CD4-positive, alpha-beta T cell treated with Interferon alpha-2 for 1 hour (primary cell): Measurements from ENCODE around the gene FARSA.

ENCODE experiments used
- DNase-seq, 2 donors: peaks; one replicate each; pipeline ENCODE4 v3.0.0-alpha.2; 2020 to 2022

The FARSA gene

DNA sequence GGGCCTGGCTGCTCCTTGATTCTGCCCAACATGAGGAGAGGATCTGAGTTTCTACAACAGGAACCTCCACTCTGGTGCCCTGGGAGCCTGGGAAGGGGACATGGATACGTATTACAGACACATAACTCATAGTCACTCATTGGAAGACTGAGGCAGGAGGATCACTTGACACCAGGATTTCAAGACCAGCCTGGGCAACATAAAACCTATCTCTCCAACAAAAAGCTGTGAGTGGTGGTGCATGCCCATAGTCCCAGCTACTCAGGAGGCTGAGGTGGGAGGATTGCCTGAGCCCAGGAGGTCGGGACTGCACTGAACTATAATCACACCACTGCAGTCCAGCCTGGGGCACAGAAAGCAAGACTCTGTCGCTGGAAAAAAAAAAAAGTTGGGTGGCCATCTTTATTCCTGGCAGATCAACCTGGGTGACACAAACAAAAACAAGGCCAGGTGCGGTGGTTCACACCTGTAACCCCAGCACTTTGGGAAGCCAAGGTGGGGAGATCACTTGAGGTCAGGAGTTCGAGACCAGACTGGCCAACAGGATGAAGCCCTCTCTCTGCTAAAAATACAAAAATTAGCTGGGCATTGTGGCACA, 45.4 kb downstream of the FARSA start:
- no peak for DNase-seq

DNA sequence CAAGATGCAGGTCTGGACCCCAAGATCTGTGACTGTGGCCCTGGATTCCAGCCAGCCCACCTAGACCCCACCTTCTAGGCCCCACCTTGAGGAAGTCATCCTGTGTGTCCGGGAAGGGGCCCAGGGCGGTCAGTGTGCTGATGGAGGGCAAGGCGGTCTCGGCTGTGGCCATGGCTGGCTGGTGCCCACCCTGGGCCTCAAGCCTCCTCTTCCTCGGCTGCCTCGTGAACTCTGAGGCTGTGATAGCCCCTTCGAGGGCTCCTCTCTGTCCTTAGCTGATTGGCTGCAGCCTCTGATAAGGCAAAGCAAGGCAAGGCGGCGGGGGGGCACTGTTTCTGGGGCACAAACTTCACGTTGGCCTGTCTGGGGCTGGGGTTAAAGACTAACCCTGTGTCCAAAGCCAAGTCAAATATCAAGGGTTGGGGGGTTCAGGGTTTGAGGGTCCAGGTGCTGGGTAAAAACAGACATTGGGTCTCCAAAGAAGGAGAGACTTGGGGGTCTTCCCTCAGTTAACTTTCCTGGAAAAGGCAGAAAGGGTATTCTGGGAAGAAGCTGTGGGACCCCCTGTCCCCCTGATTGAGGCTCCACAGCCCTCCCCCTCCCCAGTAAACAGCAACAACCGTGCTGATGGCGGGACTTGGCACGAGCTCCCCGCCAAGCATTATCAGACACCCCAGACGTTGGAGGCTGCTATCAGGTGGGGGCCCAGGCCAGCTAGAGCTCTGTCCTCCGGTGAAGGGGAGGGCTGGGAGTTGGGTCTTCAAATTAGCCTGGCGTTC, 46.4 kb downstream of the FARSA start, which contains the start of gene KLF1:
Gene KLF1, minus strand, starts transcription at position 233 of the 779 bp plus-strand sequence. Its CDS starts 61 bp downstream, at position 172.
- DNase-seq = no peak

- no peak for DNase-seq
These were observed 46.9 kb downstream of the FARSA start for GRCh38 chr19:12886651-12886968.

GRCh38 chr19:12885749-12886650, 47.5 kb downstream of the FARSA start:
- DNase-seq = no peak

DNA sequence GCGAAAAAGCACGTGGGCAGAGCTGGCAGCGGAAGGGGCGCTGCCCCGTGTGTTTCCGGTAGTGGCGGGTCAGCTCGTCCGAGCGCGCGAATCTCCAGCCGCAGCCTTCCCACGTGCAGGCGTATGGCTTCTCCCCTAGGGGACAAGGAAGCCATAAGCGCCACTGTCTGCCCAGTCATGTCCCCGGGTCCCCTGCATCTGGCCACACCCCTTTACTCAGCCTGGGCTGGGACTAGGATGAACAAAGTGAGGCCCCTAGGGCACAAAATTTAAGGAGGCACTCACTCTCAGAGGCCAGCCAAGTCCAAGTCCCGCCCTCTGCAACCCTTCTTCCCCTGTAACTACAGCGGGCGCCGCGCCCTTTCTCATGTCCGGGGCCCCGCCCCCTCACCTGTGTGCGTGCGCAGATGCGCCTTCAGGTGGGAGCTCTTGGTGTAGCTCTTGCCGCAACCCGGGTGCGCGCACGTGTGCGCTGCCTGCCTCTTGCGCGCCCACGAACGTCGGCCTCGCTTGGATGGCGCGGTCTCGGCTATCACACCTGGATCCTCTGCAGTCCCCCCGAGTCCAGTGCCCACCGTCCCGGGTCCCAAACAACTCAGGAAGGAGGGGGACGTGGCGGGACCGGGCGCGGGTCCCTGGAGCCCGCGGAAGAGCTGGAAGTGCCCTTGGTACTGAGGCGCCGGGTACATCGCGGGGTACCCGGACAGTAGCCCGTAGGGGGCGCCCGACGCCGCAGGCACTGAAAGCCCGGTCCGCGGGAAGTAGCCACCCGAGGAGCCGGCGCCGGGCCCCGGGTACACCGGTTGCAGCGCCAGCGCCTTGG, 48.4 kb downstream of the FARSA start:
- peak; percentile 89 to 92 for DNase-seq

DNA sequence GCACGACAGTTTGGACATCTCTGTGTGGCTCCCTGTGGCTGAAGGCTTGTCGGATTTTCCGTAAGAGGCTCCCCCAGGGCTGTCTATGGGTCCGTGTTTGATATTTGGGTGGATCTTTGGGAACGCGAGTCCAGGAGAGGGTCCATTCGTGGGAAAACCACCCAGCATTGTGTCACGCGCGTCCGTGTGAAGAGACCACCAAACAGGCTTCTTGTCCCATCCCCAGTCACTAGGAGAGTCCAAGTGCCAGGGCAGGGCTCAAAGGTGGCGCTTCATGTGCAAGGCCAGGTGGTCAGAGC, 48.9 kb downstream of the FARSA start:
- no peak for DNase-seq

- DNase-seq = no peak
These were observed 49.3 kb downstream of the FARSA start for GRCh38 chr19:12884202-12884601.

DNA sequence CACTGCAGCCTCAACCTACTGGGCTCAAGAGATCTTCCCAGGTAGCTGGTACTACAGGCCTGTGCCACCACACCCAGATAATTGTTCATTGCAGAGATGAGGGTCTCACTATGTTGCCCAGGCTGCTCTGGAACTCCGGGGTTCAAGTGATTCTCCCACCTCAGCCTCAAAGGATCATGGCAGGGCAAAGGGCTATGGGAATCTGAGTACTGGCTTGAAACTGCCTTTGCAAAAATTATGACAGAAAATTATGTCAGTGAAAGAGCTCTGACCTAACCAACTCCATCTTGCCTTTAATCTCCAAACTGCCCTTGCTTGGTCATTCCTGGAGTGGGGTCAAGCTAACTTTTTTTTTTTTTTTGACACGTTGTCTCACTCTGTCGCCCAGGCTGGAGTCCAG, 50.9 kb downstream of the FARSA start:
- no peak for DNase-seq

DNA sequence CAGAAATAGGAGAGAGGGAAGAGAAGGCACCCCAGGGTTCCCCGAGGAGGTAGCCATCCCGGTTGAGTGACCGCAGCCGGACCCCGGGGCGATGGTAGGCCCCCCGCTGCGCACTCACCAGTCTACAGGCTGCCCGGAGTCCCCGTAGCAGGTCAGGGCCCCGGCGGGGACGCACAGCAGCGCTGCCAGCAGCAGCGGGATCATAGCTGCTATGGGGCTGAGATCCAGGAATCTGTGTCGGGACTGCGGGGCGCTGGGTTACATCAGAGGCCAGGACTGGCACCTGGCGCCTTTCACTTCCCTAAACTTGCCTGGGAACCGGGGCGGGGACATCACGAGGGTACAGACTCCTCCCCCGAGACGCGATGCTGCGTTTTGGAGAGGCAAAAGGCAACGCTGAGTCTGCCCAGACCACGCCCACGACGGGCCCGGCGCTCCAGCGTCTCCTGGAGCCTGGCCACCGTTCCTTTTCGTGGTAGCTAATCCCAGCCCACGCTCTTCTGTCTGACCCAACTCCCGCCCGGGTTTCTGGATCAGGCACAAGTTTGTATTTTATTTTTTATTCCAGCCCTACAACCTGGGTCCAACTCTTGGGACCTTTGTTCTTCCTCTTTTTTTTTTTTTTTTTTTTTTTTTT, 52.2 kb downstream of the FARSA start, which contains the start of gene DNASE2:
Gene DNASE2, minus strand, starts transcription at position 278 of the 637 bp plus-strand sequence. Its CDS starts 74 bp downstream, at position 204.
- DNase-seq = peak; percentile 90 to 92

DNA sequence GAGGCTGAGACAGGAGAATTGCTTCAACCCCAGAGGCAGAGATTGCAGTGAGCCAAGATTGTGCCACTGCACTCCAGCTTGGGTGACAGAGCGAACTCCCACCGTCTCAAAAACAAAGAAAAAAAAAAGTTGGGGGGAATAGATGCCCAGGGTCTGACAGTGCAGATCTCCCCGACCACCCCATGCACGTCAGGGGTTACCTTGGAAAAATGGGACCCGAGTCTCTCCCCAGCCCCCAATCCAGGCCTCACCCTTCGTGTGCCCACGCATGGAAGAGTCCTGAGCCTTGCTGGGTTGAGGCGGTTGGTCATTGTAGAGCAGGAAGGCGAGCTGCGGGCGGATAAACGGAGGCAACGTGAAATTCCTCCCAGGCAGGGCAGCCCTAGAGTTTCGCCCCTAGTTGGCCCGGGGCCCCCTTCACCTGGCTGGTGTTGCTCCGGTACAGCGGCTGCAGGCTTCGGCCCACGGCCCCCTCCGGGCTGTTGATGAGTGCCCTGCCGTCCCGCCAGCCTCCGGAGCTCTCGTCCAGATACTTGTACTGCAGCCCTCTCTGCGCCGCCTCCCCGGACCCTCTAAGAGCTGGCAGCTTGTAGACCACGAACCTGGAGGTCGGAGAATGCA, 52.9 kb downstream of the FARSA start:
- DNase-seq = no peak

GRCh38 chr19:12875086-12875485, 58.4 kb downstream of the FARSA start:
- DNase-seq = no peak

DNA sequence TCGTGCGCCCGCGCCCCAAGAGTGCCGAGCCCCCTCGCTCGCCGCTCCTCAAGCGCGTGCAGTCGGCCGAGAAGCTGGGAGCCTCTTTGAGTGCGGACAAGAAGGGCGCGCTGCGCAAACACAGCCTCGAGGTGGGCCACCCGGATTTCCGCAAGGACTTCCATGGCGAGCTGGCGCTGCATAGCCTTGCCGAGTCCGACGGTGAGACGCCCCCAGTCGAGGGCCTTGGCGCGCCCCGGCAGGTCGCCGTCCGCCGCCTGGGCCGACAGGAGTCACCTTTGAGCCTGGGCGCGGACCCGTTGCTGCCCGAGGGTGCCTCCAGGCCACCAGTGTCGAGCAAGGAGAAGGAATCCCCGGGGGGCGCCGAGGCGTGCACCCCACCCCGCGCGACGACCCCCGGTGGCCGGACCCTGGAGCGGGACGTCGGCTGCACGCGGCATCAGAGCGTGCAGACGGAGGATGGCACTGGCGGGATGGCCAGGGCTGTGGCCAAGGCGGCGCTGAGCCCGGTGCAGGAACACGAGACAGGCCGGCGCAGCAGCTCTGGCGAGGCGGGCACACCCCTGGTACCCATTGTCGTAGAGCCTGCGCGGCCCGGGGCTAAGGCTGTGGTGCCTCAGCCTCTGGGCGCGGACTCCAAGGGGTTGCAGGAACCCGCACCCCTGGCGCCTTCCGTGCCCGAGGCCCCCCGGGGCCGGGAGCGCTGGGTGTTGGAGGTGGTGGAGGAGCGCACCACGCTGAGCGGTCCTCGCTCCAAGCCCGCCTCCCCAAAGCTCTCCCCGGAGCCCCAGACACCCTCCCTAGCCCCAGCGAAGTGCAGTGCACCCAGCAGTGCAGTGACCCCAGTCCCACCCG, 59.4 kb downstream of the FARSA start:
- no peak for DNase-seq

DNA sequence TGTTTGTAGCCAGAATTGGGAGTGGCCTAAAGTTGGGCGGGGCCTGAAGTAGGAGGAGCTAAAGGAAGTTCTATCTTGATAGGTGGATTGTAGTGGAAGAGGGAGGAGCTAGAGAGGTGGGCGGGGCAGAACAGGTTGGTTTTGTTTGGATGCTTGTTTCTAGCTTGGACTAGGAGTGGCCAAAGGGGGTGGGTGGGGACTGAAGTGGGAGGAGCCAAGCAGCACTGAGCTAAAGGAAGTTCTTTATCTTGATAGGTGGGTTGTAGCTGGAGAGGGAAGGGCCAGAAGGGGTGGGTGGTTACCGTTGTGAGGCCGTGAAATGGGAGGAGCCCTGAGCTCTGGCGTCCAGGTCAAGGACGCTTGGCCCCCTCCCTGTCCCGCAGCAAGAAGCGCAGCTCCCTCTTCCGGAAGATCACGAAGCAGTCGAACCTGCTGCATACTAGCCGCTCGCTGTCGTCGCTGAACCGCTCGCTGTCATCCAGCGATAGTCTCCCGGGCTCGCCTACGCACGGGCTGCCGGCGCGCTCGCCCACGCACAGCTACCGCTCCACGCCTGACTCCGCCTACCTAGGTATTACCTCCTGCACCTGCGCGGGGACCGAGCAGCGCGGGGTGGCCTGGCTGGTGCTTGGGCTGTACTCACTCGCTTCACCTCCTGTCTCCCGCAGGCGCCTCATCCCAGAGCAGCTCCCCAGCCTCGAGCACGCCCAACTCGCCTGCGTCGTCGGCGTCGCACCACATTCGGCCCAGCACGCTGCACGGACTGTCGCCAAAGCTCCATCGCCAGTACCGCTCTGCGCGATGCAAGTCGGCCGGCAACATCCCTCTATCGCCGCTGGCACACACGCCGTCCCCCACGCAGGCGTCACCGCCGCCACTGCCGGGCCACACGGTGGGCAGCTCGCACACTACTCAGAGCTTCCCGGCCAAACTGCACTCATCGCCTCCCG, 60.3 kb downstream of the FARSA start:
- DNase-seq = peak; percentile 80 to 84
